BE2C (cell line): ENCODE data around the gene MMP28.
A peak's percentile ranks its signal among the peaks of the same experiment; 100 is the strongest.

Source experiments
- DNase-seq: peaks from one replicate; pipeline ENCODE4 v3.0.0-alpha.2; 2020
- H3K27me3 ChIP-seq: fragments of 250-450 bp; sonication (Bioruptor Pico); 2 replicates; pipeline ENCODE4 v1.5.1; 2020; ENCODE audit warnings: mild to moderate bottlenecking
- H3K36me3 ChIP-seq: fragments of 250-450 bp; sonication (Bioruptor Pico); 2 replicates; pipeline ENCODE4 v1.5.1; 2020; ENCODE audit warnings: mild to moderate bottlenecking
- H3K4me1 ChIP-seq: fragments of 250-450 bp; sonication (Bioruptor Pico); 2 replicates; pipeline ENCODE4 v1.5.1; 2020
- H3K4me3 ChIP-seq: 2 replicates; pipeline ENCODE4 v1.5.1; 2011; ENCODE audit warnings: low read depth, low read length
- H3K9me3 ChIP-seq: fragments of 250-450 bp; sonication (Bioruptor Pico); 2 replicates; pipeline ENCODE4 v1.5.1; 2020
- CTCF ChIP-seq: IDR thresholded peaks from 2 replicates; pipeline ENCODE4 v1.5.1; 2012; ENCODE audit warnings: mild to moderate bottlenecking, low read depth, low read length

Gene MMP28

GRCh38 chr17:35807371-35808144 is 12.1 kb upstream of the MMP28 start:
- no peak for DNase-seq
- TF ChIP-seq CTCF = no peak
- Histone ChIP-seq H3K9me3 (no peaks in the 10 kb centered on the region), H3K4me3 (no peak overlapping the region), H3K36me3 (peaks cover 5% of the 10 kb centered on the region), H3K4me1 (peaks cover 3% of the 10 kb centered on the region; the same call in 1 of the 2 replicates), H3K27me3 (no peaks in the 10 kb centered on the region)

- Histone ChIP-seq H3K4me1 (peaks cover 21% of the 10 kb centered on the region), H3K36me3 (no peaks in the 10 kb centered on the region), H3K9me3 (no peaks in the 10 kb centered on the region), H3K27me3 (no peaks in the 10 kb centered on the region), H3K4me3 (no peak overlapping the region)
- DNase-seq = peak; percentile 63
- peak; percentile 100 for TF ChIP-seq CTCF
Observed at GRCh38 chr17:35804658-35805192, 9.3 kb upstream of the MMP28 start.

- DNase-seq = peak; percentile 96
- Histone ChIP-seq H3K4me1 (peaks cover 22% of the 10 kb centered on the region), H3K27me3 (no peaks in the 10 kb centered on the region), H3K4me3 (no peak overlapping the region), H3K9me3 (no peaks in the 10 kb centered on the region), H3K36me3 (no peaks in the 10 kb centered on the region)
- no peak for TF ChIP-seq CTCF
Observed at GRCh38 chr17:35801583-35802224, 6.3 kb upstream of the MMP28 start.

GRCh38 chr17:35799942-35800341 is 4.5 kb upstream of the MMP28 start:
- Histone ChIP-seq H3K4me3 (no peak overlapping the region), H3K4me1 (peaks cover 22% of the 10 kb centered on the region), H3K36me3 (no peaks in the 10 kb centered on the region), H3K27me3 (no peaks in the 10 kb centered on the region), H3K9me3 (no peaks in the 10 kb centered on the region)
- no peak for TF ChIP-seq CTCF
- DNase-seq = peak; percentile 58

GRCh38 chr17:35797918-35798317 is 2.5 kb upstream of the MMP28 start:
- no peak overlapping the region for H3K4me3 ChIP-seq
- no peak for DNase-seq
- H3K4me1 ChIP-seq = peaks cover 22% of the 10 kb centered on the region
- H3K9me3 ChIP-seq = no peaks in the 10 kb centered on the region
- no peak for TF ChIP-seq CTCF
- H3K36me3 ChIP-seq = no peaks in the 10 kb centered on the region
- H3K27me3 ChIP-seq = no peaks in the 10 kb centered on the region

GRCh38 chr17:35797370-35797769 is 1.9 kb upstream of the MMP28 start:
- no peak for DNase-seq
- no peak overlapping the region for H3K4me3 ChIP-seq
- no peaks in the 10 kb centered on the region for H3K27me3 ChIP-seq
- peaks cover 22% of the 10 kb centered on the region for H3K4me1 ChIP-seq
- H3K36me3 ChIP-seq = no peaks in the 10 kb centered on the region
- TF ChIP-seq CTCF = no peak
- H3K9me3 ChIP-seq = no peaks in the 10 kb centered on the region
